NCI-H187 (cell line): ENCODE data around the gene SUCLA2.
"Not testable (repeated sequence)": the region's sequence is repeated elsewhere in the genome, so short reads cannot be mapped to it uniquely, and the experiment has no call there.

Experiments used
- DNase-seq, 2 experiments: peaks; one replicate each; lab custom pipeline; 2025; lab: John Stamatoyannopoulos, UW

The SUCLA2 gene

DNA sequence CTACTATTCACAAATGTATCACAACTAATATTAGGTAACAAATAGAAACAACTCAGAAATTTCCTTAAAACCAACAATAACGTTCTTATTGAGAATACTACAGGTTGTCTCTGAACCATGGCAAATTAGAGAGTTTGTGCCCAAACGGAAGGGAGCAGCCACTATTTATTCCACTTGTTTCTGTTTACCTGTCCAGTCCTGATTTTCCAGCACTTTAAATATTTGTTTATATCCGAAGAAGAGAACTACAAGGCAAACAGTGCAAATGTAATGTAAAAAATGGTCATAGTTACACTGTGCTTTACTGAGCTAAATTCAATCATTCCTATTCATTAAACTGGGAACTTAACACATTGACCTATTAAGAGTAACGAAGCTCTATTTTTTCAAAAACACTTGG, 9.2 kb downstream of the SUCLA2 start:
- no peak for DNase-seq

DNA sequence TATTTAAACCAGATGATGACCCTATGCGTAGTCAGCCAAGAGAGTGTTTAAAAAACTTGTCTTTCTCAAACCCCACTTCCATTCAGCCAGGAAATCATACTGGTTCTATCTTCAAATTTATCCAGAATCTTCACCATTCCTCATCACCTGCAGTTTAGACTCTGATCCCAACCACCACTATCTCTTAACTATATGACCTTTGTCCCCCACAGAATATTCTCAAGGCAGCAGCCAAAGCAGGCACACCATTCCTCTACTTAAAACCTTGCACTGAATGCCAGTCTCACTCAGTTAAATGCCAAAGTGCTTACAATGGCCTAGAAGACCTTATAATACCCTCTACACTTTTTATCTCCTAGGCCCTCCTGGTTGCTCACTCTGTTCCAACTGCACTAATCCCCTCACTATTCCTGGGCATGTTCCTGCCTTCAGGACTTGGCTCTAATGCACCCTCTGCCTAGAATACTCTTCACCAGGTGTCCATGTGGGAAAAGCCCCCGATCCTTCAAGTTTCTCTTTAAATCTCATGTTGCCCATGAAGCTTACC, 10.1 kb downstream of the SUCLA2 start:
- no peak for DNase-seq

DNA sequence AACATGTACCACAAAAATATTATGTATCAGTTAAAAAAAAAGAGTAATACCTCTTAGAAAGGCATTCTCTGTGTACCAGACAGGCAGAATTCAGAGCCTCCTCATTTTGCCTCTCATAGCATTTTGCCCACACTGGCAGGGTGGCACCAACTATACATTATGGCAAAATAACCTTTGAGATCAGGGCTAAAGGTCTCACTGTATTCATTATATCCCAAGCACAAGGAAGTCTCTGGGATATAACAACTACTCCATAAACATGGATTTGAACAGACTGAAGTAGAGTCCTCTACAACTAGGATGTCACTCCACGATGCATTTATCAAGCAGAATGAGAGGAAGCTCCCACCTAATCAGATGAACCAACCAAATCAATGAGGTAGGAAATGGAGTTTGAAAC, 10.6 kb downstream of the SUCLA2 start:
- no peak for DNase-seq

DNA sequence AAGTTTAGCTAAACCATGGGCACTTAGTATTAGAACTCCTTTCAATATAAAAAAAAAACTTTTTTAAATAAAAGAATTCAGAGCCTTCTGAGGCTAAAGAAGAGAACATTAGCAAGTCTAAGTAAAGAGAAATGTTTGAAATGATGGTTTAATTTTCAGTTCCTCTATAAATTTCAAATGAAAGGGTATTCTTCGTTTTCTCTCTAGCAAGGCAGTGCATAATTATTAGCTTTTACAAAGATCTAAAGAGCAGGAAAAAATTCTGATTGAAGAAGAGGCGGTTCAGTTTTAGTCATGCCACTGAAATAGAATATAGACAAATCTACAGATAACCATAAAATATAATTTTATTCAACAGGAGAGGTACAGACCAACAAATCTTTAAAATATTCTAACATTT, 18.0 kb downstream of the SUCLA2 start:
- DNase-seq = no peak

DNA sequence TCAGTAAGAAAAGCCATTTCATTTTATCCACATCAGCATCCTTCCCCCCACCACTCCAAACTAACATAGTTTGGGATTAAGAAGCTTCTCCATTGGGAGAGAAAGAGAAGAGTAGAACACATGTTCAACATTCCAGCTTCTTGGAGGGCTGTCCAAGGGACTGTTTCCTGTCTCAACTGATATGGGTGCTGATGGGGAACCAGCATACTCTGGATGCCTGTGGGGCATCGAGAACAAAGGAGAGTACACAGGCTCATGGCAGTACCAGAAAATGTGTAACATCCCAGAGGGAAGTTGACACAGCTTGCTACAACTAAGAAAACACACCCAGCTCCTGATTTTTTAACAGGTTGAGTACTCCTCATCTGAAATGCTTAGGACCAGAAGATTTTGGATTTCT, 24.7 kb downstream of the SUCLA2 start:
- DNase-seq = no peak

DNA sequence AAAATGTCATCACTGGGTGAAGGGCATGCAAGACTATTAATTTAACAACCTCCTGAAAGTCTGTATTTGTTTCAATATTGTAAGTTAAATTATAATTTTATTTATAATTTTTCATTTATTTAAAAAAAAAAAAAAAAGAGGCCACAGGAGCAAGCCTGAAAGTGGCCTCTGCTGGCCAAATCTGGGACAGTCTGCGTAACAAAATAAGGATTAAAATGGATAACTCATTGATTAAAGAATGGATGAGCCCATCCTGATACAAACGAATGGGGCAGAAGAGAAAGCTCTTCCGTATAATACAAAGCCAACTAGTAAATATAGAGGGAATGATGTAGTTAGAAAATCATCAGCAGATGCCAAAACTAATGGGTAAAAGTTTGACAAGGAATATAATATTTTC, 36.2 kb downstream of the SUCLA2 start:
- no peak for DNase-seq

DNA sequence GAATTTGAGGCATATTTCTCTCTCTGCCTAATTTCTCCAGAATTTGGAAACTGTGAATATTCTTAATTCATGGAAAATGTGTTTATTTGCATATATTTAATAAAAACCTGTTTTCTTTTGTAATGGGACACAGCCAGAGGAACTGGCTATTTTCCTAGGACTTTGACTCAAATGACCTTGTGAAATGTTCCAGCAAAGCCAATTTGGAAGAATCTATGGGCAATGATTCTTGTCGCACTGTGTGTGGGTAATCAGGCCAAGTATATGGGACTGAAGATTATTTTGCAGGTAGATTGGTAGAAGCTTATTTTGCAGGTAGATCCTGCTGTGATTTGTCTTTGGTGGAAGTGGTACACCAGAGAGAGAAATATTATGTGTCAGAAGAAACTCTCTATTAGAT, 38.8 kb downstream of the SUCLA2 start:
- DNase-seq = no peak

DNA sequence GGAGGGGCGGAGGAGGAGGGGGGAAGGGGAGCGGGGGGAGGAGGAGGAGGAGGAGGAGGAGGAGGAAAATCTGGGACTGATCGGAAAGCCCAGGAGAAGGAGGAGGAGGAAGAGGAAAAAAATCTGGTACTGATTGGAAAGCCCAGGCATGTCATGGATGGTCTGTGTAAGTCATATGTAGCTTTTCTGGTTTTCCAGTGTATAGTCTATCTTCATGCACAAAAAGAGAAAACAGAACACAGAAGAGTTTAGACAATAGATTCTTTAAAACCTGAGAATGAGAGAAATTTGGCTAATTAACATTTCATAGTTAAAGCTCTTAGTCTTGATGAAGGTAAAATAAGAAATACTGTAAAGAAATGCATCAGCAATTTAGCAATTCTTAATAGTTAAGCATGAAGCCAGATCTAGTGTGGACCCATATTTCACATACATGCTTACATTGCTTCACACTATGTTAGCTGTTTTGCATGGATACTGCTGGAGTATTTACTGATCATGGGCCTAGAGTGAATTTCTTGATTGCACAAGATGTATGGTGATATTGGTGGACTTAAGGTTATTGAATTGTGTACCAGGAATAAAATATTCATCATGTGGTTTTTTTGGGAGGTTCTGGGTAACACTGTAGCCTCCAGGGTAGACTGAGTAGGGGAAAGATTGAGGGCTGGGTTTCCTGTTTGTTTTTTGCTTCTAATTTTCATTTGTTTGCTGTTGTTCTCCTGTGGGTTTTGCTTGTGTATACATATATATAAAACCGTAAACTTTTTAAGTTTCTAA, 41.4 kb downstream of the SUCLA2 start:
- DNase-seq = no peak

DNA sequence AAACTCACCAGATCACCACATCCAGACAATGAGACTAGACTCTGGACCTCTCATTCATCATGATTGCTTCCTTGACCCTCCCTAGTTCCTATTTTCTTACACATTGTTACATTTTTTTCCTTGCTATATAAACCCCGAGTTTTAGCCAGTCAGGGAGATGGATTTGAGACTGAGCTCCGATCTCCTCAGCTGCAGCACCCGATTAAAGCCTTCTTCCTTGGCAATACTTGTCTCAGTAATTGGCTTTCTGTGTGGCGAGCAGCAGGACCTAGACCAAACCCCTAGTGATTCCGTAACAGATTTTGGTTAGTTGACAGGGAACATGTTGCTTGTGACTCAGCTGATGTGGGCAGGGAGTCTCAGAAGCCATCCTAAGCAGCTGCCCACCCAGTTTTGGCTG, 44.0 kb downstream of the SUCLA2 start:
- no peak for DNase-seq

DNA sequence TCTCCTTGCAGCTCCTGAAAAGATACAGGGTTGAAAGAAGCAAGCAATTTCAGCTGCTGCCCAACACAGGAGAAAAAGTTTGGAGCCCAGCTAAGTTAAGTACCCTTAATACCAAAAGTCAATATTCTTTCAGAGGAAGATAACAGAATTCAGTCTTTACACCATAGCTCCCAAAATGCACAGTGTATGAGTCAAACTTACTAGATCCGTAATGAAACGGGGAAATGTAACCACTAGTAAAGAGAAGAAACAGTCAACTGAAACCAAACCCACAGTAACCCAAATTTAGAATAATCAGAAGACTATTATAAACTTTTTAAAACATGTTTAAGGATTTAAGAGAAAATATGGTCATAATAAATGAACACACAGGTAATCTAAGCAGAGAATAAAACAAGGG, 45.2 kb downstream of the SUCLA2 start:
- DNase-seq = no peak

DNA sequence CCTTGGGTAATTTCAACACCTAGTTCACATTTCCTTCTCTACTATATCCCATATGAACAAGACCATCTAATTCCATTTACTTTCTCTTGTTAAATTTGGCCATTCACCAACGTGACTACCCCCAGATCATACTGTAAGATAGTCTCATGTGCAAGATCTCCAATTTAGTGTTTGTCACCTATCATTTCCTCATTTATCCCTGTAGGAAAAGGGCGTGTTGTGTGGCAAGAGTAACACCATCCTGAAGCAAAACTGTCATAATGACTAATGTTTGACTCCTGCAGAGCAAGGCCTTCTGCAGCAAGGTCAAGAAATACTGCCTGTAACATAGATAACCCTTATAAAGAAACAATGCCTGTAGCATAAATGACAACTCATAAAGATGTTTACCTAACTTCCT, 51.3 kb downstream of the SUCLA2 start:
- no peak for DNase-seq

DNA sequence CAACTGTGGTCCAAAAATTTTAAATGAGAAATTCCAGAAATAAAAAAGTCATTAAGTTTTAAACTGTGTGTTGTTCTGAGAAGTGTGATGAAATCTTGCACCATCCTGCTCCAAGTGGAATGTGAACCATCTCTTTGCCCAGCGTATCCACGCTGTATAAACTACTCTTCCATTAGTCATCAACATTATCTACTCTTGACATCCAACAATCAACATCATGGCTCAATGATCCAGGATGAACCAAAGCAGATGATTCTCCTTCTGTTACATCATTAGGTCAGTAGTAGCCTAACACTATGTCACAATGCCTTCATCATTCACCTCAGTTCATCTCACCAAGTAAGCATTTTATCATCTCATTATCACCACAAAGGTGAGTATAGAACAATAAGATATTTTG, 55.3 kb downstream of the SUCLA2 start:
- no peak for DNase-seq

DNA sequence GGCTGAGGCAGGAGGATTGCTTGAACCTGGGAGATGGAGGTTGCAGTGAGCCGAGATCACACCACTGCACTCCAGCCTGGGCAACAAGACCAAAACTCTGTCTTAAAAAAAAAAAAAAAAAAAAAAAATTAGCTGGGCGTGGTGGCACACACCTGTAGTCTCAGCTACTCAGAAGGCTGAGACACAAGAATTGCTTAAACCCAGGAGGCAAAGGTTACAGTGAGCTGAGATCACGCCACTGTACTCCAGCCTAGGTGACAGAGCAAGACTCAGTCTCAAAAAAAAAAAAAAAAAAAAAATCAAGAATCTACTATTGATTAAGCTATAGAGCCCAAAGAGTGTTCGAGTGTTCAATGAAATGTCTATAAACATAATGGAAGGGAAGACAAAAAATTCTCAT, 55.9 kb downstream of the SUCLA2 start:
- DNase-seq = not testable (repeated sequence)

DNA sequence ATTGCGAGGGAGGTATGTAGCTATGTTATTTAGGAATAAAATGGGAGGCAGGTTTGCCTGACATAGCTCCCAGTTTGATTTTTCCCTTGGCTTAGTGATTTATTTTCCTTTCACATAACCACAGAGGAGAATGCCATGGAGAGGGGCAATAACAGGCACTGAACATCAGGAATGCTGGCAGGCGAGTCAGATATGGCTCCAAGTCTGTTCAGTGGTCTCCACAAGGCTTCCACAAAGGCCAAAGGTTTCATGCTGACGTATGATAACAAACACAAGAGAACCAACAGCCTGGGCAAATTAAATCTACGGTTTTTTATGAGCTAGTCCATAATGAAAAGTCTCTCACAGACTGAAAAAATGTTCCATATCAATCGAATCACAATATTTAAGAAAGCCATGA, 66.7 kb downstream of the SUCLA2 start:
- no peak for DNase-seq

DNA sequence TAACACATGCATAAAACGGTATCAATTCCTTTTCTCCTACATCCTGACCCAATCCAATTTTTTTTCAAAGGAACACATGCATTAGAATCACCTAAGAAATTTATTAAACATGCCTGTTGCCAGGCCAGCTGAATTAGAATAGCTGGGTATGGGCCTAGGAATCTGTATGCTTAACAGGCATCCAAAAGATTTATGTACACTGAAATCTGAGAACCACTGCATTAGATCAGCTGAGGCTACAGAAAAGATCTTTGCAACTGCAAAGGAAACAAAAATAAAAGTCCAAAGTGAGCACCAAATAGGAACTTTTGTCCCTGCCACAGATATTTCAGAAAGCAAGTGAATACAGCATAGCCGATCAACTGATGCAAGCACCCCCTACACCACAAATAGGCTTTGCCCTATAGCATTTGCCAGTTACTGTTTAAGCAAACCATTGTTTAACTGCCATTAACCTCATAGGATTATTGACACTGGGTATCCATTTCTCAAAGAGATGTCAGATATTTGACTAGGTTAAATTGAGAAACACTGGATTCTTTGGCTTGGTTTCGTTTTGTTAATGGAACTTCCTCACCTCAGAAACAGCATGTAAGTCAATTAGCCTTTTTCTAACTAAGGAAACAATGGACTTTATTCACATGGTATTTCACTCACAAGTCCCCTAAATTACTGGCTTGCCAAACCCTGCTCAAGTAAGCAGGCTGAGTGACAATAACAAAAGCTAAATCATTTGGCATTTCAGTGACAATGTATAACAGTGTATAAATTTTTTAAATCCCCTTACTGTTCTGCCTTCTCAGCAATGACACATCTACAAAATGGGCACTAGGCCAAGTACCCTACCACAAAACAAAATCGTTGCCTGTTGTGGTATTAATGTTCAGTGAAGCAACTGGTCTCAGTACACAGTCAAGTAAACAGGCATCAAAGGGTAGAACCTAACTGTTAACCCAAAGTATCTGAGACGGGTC, 67.8 kb downstream of the SUCLA2 start:
- DNase-seq = no peak

DNA sequence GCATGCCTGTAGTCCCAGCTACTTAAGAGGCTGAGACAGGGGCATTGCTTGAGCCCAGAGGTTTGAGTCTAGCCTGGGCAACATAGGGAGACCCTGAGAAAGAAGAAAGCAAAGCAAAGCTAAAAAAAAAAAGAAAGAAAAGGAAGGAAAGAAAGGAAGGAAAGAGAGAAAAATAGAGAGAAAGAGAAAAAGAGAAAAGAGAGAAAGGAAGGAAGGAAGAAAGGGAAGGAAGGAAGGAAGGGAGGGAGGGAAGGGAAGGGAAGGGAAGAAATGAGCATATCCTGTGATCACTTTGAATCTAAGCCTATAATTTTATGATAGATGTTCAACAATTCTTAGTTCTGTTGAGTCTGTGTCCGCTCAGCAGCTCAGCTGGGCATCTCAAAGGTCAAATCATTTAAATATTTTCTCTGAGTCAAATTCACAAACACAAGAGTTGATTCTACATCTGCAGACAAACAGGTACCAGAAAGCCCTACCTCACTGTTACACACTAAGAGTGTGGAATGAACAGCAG, 70.4 kb downstream of the SUCLA2 start:
- DNase-seq = no peak

DNA sequence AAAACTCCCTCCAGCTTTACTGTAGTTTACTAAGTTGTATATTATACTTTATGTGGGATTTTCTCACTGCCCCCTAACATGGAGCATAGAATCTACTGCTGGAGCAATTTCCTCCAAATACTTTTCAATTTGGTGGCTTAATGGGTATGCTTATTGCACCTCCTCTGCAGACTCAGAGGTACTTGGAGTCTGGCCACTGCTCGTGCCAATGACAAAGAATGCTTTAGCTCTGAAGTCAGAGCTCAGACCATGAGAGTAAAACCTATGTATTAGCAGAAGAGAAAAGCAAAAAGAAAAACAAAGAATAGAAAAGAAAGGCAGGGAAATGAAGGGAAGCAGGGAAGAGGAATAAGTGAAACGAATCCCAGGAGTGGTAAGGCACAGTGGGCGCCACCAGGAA, 71.9 kb downstream of the SUCLA2 start:
- DNase-seq = no peak

DNA sequence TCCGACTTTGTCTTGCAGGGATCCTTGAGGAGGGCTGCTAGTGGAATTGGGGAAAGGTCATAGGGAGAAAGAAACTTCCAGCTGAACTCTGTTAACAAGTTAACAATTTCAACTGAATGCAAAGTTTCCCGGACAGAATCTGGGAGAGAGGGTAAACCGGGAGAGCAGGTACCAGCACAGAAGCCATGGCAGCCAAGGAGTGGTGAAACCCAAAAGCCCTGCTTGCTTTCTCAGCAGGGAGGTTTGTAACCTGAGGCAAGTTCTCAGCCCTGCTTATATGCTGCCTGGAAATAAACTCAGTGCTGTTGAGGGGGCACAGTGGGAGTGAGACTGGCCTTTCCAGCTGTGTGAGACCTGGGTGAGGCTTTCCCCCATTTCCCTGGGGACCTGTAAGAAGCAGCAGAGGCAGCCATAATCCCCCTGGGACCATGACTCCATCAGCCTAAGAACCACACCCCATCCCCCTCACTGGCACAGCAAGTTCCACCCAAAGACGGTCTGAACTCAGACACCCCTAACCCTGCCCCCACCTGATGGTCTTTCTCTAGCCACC, 84.0 kb downstream of the SUCLA2 start:
- DNase-seq = no peak

DNA sequence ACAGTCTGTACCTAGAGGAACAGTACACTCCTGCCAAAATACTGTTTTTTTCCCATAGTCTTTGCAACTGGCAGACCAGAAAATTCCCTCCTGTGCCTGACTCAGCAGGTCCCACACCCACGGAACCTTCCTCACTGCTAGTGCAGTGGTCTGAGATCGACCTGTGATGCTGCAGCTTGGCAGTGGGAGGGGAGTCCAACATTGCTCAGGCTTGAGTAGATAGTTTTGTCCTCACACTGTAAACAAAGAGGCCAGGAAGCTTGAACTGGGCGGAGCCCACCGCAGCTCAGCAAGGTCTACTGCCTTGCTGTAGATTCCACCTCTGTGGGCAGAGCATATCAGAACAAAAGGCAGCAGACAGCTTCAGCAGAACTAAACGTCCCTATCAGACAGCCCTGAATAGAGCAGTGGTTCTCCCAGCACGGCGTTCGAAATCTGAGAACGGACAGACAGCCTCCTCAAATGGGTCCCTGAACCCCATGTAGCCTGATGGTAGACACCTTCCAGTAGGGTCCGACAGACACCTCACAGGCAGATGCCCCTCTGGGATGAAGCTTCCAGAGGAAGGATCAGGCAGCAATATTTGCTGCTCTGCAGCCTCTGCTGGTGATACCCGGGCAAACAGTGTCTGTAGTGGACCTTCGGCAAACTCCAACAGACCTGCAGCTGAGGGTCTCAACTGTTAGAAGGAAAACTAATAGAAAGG, 92.7 kb downstream of the SUCLA2 start:
- DNase-seq = no peak

DNA sequence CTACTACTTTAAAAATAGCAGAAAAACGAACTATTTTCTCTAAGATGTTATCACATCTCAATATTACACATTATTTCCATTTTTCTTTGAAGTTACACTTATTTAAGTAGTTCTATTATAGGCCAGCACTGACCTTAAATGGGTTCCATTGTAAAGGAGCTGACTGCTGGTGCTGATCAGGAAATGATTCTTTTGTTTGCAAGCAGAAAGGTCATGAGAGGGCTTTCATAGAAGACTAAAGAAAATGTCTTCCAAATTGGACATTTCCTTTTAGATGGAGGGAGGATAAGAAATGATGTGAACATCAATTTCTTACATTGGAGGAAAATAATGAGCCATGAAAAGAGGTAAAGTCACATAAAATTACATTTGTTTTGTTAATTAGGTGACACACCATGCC, 96.2 kb downstream of the SUCLA2 start:
- DNase-seq = no peak

DNA sequence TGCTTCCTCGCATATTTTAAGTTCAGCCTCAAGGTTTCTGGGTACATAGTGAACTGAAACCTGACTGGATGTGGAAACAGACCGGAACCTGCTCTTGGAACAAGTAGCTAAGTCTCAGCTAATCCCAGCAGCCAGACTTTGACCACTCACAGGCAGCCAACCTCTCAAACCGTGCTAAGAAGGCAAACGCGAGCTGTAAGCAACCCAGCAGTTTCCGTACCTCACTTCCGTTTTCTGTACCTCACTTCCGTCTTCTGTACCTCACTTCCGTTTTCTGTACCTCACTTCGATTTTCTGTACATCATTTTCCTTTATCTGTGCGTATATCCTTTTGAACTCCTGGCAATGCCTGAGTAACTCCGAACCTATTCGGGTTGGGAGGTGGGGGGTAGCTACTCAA, 96.8 kb downstream of the SUCLA2 start:
- DNase-seq = peak in 1 of 2 experiments; percentile 19

DNA sequence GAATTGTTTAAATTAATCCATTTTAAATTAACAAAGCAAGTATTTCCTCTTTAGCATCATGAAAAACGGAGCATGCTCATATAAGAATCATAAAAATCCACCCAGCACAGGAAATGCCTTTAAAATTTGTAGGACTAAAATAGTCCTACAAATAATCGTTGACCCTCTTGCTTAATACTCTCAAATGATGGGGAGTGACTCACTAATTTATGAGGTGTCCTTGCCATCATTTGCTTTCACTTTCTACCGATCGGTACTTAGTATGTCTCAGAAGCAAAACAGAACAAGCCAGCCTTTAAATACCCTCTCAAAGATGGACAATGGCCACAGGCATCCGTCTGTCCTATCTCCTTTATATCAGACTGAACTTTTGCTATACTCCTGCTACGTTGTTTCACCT, 97.2 kb downstream of the SUCLA2 start:
- DNase-seq = no peak
